B cell (primary cell): ENCODE measurements around the gene BBS7.

Experiments used
- EZH2 ChIP-seq: IDR thresholded peaks from 2 replicates; pipeline ENCODE4 v1.6.1; 2012; ENCODE audit warnings: borderline replicate concordance, low read depth, mild to moderate bottlenecking, moderate library complexity, low read length; ENCODE audit not compliant: insufficient read depth, poor library complexity, severe bottlenecking
- TF ChIP-seq, protein P1 (sequence below): fragments of 200-600 bp; IDR thresholded peaks from one replicate; pipeline ENCODE4 v1.8.0; 2022; ENCODE audit warnings: antibody characterized with exemption, mild to moderate bottlenecking

DNA sequence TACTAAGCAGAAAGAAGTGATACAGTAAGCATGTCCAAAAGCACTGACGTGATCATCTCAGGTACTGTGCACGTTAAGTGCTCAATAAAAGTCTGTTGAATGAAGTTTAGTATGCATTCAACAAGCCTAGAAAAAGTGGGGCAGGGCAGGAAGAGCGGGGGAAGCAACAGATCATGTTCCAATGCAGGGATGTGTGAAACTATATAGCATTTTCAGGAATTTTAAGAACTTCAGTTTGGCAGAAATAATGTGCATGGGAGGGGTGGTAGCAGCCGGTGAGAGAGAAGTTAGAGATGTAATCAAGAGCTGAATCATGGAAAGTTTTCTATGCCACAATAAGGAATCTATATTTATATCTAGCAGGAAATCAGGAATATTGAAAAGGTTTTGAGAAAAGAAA lies 27.4 kb downstream of the BBS7 start:
- TF ChIP-seq, protein P1, sequence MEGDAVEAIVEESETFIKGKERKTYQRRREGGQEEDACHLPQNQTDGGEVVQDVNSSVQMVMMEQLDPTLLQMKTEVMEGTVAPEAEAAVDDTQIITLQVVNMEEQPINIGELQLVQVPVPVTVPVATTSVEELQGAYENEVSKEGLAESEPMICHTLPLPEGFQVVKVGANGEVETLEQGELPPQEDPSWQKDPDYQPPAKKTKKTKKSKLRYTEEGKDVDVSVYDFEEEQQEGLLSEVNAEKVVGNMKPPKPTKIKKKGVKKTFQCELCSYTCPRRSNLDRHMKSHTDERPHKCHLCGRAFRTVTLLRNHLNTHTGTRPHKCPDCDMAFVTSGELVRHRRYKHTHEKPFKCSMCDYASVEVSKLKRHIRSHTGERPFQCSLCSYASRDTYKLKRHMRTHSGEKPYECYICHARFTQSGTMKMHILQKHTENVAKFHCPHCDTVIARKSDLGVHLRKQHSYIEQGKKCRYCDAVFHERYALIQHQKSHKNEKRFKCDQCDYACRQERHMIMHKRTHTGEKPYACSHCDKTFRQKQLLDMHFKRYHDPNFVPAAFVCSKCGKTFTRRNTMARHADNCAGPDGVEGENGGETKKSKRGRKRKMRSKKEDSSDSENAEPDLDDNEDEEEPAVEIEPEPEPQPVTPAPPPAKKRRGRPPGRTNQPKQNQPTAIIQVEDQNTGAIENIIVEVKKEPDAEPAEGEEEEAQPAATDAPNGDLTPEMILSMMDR, result no peak
- TF ChIP-seq EZH2, result no peak
